ENCODE results near the gene CKS1B. TPM values are rescaled to one million over a fixed set of nuclear protein-coding genes. Genes with fewer than 3 reads are reported as not detected.

The CKS1B gene
- polyA plus RNA-seq, 1 donor from 2014 or later, result 29.0 TPM

DNA sequence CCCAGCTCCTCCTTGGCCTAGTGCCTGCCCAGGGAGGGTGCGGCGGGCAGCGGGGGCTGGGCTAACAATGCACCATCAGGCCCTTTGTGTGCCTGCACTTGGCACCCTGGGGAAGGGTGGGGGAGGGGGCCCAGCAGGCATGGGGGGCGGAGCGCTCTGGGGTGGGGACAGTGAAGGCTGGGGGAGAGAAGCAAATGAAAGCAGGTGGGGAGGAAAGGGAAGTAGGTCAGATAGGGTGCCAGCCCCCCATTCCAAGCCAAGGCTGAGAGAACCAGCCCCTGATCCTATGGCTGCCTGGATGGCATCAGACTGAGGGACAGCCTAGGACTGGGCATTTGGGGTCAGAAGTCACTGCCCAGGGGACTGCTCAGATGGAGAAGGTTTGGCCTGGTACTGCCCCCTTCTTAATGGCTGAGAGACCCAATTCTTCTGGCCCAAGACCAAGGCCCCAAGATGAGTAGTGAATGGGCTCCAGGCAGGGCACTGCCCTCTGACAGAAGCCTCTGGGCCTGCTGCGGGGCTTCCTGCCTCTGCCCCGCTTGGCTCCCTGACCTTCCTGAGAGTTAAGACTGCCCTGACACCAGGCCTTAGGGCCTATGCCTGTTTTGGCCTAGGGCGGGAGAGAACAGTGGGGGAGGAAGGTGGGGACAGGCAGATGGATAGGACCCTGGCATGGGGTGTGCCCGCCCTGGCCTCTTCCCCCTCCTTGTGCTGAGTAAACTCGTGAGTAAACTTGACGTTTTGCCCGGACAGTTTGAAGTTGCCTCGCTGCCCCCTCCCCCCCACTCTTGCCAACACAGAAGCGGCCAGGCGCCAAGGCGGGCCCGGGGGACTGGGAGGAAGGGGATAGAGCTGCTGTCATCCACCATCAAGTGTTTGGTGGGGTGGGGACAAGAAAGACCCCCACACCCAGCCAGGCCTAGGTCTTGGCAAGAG lies 30.9 kb downstream of the CKS1B start:
- no peaks in the 10 kb centered on the region for H3K9me3 ChIP-seq (ENCODE audit: low read length)
- H3K4me2 ChIP-seq (ENCODE audit: low read length), result no peak overlapping the region
- H3K9me2 ChIP-seq (ENCODE audit: insufficient read depth, low read length), result no peaks in the 10 kb centered on the region
- H3K79me2 ChIP-seq (replicated peaks; ENCODE audit: insufficient read depth, low read length), result no peaks in the 10 kb centered on the region
- H3K27ac ChIP-seq (ENCODE audit: low read length), result no peak overlapping the region
- H3K4me3 ChIP-seq (ENCODE audit: low read length), result no peak overlapping the region
- H3K36me3 ChIP-seq (ENCODE audit: insufficient read depth, low read length), result no peaks in the 10 kb centered on the region
- H3K27me3 ChIP-seq (ENCODE audit: insufficient read depth, low read depth, low read length), result peaks cover 9% of the 10 kb centered on the region
- H2AFZ ChIP-seq (ENCODE audit: low read depth, low read length), result no peak overlapping the region
- H3F3A ChIP-seq (ENCODE audit: insufficient read depth, low read length, poor library complexity, severe bottlenecking), result no peaks in the 10 kb centered on the region
- H3K9ac ChIP-seq (ENCODE audit: low read length), result no peak overlapping the region
- no peaks in the 10 kb centered on the region for H4K20me1 ChIP-seq (ENCODE audit: insufficient read depth)
- TF ChIP-seq, protein P1, sequence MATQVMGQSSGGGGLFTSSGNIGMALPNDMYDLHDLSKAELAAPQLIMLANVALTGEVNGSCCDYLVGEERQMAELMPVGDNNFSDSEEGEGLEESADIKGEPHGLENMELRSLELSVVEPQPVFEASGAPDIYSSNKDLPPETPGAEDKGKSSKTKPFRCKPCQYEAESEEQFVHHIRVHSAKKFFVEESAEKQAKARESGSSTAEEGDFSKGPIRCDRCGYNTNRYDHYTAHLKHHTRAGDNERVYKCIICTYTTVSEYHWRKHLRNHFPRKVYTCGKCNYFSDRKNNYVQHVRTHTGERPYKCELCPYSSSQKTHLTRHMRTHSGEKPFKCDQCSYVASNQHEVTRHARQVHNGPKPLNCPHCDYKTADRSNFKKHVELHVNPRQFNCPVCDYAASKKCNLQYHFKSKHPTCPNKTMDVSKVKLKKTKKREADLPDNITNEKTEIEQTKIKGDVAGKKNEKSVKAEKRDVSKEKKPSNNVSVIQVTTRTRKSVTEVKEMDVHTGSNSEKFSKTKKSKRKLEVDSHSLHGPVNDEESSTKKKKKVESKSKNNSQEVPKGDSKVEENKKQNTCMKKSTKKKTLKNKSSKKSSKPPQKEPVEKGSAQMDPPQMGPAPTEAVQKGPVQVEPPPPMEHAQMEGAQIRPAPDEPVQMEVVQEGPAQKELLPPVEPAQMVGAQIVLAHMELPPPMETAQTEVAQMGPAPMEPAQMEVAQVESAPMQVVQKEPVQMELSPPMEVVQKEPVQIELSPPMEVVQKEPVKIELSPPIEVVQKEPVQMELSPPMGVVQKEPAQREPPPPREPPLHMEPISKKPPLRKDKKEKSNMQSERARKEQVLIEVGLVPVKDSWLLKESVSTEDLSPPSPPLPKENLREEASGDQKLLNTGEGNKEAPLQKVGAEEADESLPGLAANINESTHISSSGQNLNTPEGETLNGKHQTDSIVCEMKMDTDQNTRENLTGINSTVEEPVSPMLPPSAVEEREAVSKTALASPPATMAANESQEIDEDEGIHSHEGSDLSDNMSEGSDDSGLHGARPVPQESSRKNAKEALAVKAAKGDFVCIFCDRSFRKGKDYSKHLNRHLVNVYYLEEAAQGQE (IDR thresholded peaks at IDR 0.05; ENCODE audit: borderline replicate concordance), result no peak
- TF ChIP-seq, protein P2, sequence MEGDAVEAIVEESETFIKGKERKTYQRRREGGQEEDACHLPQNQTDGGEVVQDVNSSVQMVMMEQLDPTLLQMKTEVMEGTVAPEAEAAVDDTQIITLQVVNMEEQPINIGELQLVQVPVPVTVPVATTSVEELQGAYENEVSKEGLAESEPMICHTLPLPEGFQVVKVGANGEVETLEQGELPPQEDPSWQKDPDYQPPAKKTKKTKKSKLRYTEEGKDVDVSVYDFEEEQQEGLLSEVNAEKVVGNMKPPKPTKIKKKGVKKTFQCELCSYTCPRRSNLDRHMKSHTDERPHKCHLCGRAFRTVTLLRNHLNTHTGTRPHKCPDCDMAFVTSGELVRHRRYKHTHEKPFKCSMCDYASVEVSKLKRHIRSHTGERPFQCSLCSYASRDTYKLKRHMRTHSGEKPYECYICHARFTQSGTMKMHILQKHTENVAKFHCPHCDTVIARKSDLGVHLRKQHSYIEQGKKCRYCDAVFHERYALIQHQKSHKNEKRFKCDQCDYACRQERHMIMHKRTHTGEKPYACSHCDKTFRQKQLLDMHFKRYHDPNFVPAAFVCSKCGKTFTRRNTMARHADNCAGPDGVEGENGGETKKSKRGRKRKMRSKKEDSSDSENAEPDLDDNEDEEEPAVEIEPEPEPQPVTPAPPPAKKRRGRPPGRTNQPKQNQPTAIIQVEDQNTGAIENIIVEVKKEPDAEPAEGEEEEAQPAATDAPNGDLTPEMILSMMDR (IDR thresholded peaks at IDR 0.05; ENCODE audit: poor library complexity, severe bottlenecking), result no peak
- no peak for TF ChIP-seq EP300 (conservative IDR thresholded peaks at IDR 0.05; ENCODE audit: poor library complexity, severe bottlenecking)

DNA sequence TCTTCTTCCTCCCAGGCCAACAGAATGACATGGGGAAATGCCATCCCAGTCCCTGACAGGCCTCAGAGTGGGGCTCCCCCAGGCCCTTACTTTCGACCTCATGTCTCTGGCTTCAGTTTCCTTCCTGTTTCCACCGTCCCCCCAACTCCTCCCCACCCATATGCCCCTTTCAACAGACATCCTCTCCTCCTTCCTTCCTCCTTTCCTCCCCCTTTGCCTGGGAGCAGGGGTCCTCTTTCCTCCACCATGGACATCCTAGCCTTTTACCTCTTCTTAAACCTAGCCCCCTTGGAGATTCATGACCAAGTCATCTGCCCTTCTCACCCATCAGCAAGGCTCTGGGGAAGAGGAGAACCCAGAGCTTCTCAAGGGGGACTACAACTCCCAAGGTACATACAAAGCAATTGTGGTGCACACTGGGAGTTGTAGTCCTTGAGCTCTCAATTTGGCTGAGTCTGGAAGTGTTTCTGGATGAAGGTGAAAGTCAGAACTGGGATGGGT lies 32.2 kb downstream of the CKS1B start:
- no peaks in the 10 kb centered on the region for H3K79me2 ChIP-seq (replicated peaks; ENCODE audit: insufficient read depth, low read length)
- H3K27me3 ChIP-seq (ENCODE audit: insufficient read depth, low read depth, low read length), result peaks cover 9% of the 10 kb centered on the region
- H3K4me2 ChIP-seq (ENCODE audit: low read length), result no peak overlapping the region
- H3F3A ChIP-seq (ENCODE audit: insufficient read depth, low read length, poor library complexity, severe bottlenecking), result no peaks in the 10 kb centered on the region
- H3K27ac ChIP-seq (ENCODE audit: low read length), result no peak overlapping the region
- H3K9me2 ChIP-seq (ENCODE audit: insufficient read depth, low read length), result no peaks in the 10 kb centered on the region
- H3K9ac ChIP-seq (ENCODE audit: low read length), result no peak overlapping the region
- no peaks in the 10 kb centered on the region for H4K20me1 ChIP-seq (ENCODE audit: insufficient read depth)
- H3K9me3 ChIP-seq (ENCODE audit: low read length), result no peaks in the 10 kb centered on the region
- TF ChIP-seq TAF1 (IDR thresholded peaks at IDR 0.05; ENCODE audit: low read depth), result no peak
- no peak for TF ChIP-seq EZH2 (IDR thresholded peaks at IDR 0.05; ENCODE audit: borderline replicate concordance, insufficient read depth, low read length, poor library complexity, severe bottlenecking)
- TF ChIP-seq MXI1 (conservative IDR thresholded peaks at IDR 0.05; ENCODE audit: poor library complexity, severe bottlenecking), result no peak
- TF ChIP-seq, protein P2 (IDR thresholded peaks at IDR 0.05; ENCODE audit: poor library complexity, severe bottlenecking), result no peak
- no peak for TF ChIP-seq EP300 (conservative IDR thresholded peaks at IDR 0.05; ENCODE audit: poor library complexity, severe bottlenecking)
- TF ChIP-seq, protein P1 (IDR thresholded peaks at IDR 0.05; ENCODE audit: borderline replicate concordance), result no peak
- TF ChIP-seq POLR2AphosphoS5 (IDR thresholded peaks at IDR 0.05), result no peak
- no peak overlapping the region for H2AFZ ChIP-seq (ENCODE audit: low read depth, low read length)
- no peak overlapping the region for H3K4me3 ChIP-seq (ENCODE audit: low read length)
- no peaks in the 10 kb centered on the region for H3K36me3 ChIP-seq (ENCODE audit: insufficient read depth, low read length)
